Immature natural killer cell (primary cell): Measurements from ENCODE around the gene DGKG. TPM values are rescaled to one million over a fixed set of nuclear protein-coding genes. Genes with fewer than 3 reads are reported as not detected.

Experiments
- DNase-seq, 3 donors: peaks; one replicate each; pipeline ENCODE4 v3.0.0; 2022; ENCODE audit warnings: mixed read lengths in 1 of 3
- H3K27ac Mint-ChIP-seq, 6 donors: one replicate each; pipeline ENCODE4 v1.8.0; 2020; ENCODE audit warnings: mixed read lengths in 6 of 6, mild to moderate bottlenecking in 5 of 6, inconsistent platforms in 4 of 6, moderate library complexity in 3 of 6
- H3K27me3 Mint-ChIP-seq, 3 donors: one replicate each; pipeline ENCODE4 v1.8.0; 2020 to 2021; ENCODE audit warnings: low read depth in 3 of 3, mild to moderate bottlenecking in 3 of 3, mixed read lengths in 3 of 3, moderate library complexity in 3 of 3, inconsistent platforms in 1 of 3
- H3K36me3 Mint-ChIP-seq, 3 donors: one replicate each; pipeline ENCODE4 v1.8.0; 2020; ENCODE audit warnings: mixed read lengths in 3 of 3, inconsistent platforms in 2 of 3, mild to moderate bottlenecking in 2 of 3
- H3K4me1 Mint-ChIP-seq, 2 donors: one replicate each; pipeline ENCODE4 v1.8.0; 2020; ENCODE audit warnings: inconsistent platforms in 2 of 2, mild to moderate bottlenecking in 2 of 2, mixed read lengths in 2 of 2, moderate library complexity in 1 of 2
- H3K4me3 Mint-ChIP-seq, 5 donors: one replicate each; pipeline ENCODE4 v1.8.0; 2020; ENCODE audit warnings: mild to moderate bottlenecking in 5 of 5, mixed read lengths in 5 of 5, inconsistent platforms in 3 of 5, moderate library complexity in 3 of 5
- H3K9me3 Mint-ChIP-seq, 6 donors: one replicate each; pipeline ENCODE4 v1.8.0; 2020; ENCODE audit warnings: mild to moderate bottlenecking in 6 of 6, mixed read lengths in 6 of 6, inconsistent platforms in 4 of 6, moderate library complexity in 3 of 6
- polyA plus RNA-seq, 3 donors: library from polyadenylated mRNA; unstranded; fragments of 300-500 nt; fragmentation: Illumina TruSeq; gene quantifications; one replicate each; pipeline ENCODE4 v1.2.3, GENCODE V29; 2021

DGKG gene
- polyA plus RNA-seq, 3 donors from 2014 or later, result 0.07 to 0.86 TPM; not detected in 1

- Mint-ChIP-seq H3K27me3 (peaks cover 0 to 7% (median 3%) of the 10 kb centered on the region in 3 donors), H3K36me3 (no peaks in the 10 kb centered on the region)
Measured at GRCh38 chr3:186138272-186138981, 223.6 kb downstream of the DGKG start.

GRCh38 chr3:186137051-186137685, 224.9 kb downstream of the DGKG start:
- Mint-ChIP-seq H3K9me3 (no peaks in the 10 kb centered on the region), H3K27me3 (peaks cover 0 to 6% (median 3%) of the 10 kb centered on the region in 3 donors), H3K27ac (no peak overlapping the region), H3K4me3 (no peak overlapping the region), H3K4me1 (peaks cover 4 to 6% of the 10 kb centered on the region in 2 donors), H3K36me3 (no peaks in the 10 kb centered on the region)
- no peak for DNase-seq

More at GRCh38 chr3:186138272-186138981, 223.6 kb downstream of the DGKG start:
- no peak overlapping the region for H3K27ac Mint-ChIP-seq
- H3K4me3 Mint-ChIP-seq, result no peak overlapping the region
- H3K9me3 Mint-ChIP-seq, result no peaks in the 10 kb centered on the region
- H3K4me1 Mint-ChIP-seq, result no peaks in the 10 kb centered on the region
- DNase-seq, result no peak

- H3K4me1 Mint-ChIP-seq, result peaks cover 6 to 7% of the 10 kb centered on the region in 2 donors
- DNase-seq, result no peak
- no peaks in the 10 kb centered on the region for H3K9me3 Mint-ChIP-seq
- H3K4me3 Mint-ChIP-seq, result no peak overlapping the region
- peaks cover 0 to 6% (median 1%) of the 10 kb centered on the region in 3 donors for H3K27me3 Mint-ChIP-seq
- H3K36me3 Mint-ChIP-seq, result no peaks in the 10 kb centered on the region
- no peak overlapping the region for H3K27ac Mint-ChIP-seq
Measured at GRCh38 chr3:186133980-186134379, 228.1 kb downstream of the DGKG start.

- H3K27ac Mint-ChIP-seq, result no peak overlapping the region
- H3K27me3 Mint-ChIP-seq, result peaks cover 0 to 7% (median 3%) of the 10 kb centered on the region in 3 donors
- no peak for DNase-seq
- H3K4me3 Mint-ChIP-seq, result no peak overlapping the region
- no peaks in the 10 kb centered on the region for H3K9me3 Mint-ChIP-seq
- H3K4me1 Mint-ChIP-seq, result peaks cover 6 to 7% of the 10 kb centered on the region in 2 donors
- H3K36me3 Mint-ChIP-seq, result no peaks in the 10 kb centered on the region
Measured at GRCh38 chr3:186132487-186132886, 229.5 kb downstream of the DGKG start.

GRCh38 chr3:186129206-186129605, 232.8 kb downstream of the DGKG start:
- Mint-ChIP-seq H3K4me1 (peaks cover 6 to 7% of the 10 kb centered on the region in 2 donors), H3K36me3 (no peaks in the 10 kb centered on the region), H3K27ac (no peak overlapping the region), H3K9me3 (peaks cover 0 to 3% (median 0%) of the 10 kb centered on the region in 6 donors), H3K27me3 (peaks cover 0 to 10% (median 9%) of the 10 kb centered on the region in 3 donors), H3K4me3 (no peak overlapping the region)
- no peak for DNase-seq

GRCh38 chr3:186128158-186128557, 233.9 kb downstream of the DGKG start:
- Mint-ChIP-seq H3K36me3 (no peaks in the 10 kb centered on the region), H3K27ac (no peak overlapping the region), H3K9me3 (peaks cover 0 to 3% (median 0%) of the 10 kb centered on the region in 6 donors), H3K4me3 (no peak overlapping the region), H3K4me1 (peaks cover 6 to 7% of the 10 kb centered on the region in 2 donors), H3K27me3 (peaks cover 0 to 13% (median 9%) of the 10 kb centered on the region in 3 donors)
- DNase-seq, result no peak

- peaks cover 4 to 13% (median 12%) of the 10 kb centered on the region in 3 donors for H3K27me3 Mint-ChIP-seq
- H3K4me1 Mint-ChIP-seq, result peaks cover 4% of the 10 kb centered on the region in 2 donors
- no peak overlapping the region for H3K27ac Mint-ChIP-seq
- no peak overlapping the region for H3K4me3 Mint-ChIP-seq
- H3K9me3 Mint-ChIP-seq, result peaks cover 0 to 3% (median 0%) of the 10 kb centered on the region in 6 donors
- DNase-seq, result no peak
- H3K36me3 Mint-ChIP-seq, result no peaks in the 10 kb centered on the region
Measured at GRCh38 chr3:186127463-186127862, 234.6 kb downstream of the DGKG start.

GRCh38 chr3:186125118-186125517, 236.9 kb downstream of the DGKG start:
- no peaks in the 10 kb centered on the region for H3K4me1 Mint-ChIP-seq
- no peak for DNase-seq
- peaks cover 5 to 17% (median 14%) of the 10 kb centered on the region in 3 donors for H3K27me3 Mint-ChIP-seq
- no peak overlapping the region for H3K4me3 Mint-ChIP-seq
- H3K27ac Mint-ChIP-seq, result peak overlapping the region in 5 of 6 donors; percentile 11 to 65 (median 60)
- peaks cover 0 to 3% (median 0%) of the 10 kb centered on the region in 6 donors for H3K9me3 Mint-ChIP-seq
- H3K36me3 Mint-ChIP-seq, result no peaks in the 10 kb centered on the region

- Mint-ChIP-seq H3K4me1 (no peaks in the 10 kb centered on the region), H3K36me3 (no peaks in the 10 kb centered on the region), H3K27ac (no peak overlapping the region), H3K27me3 (peaks cover 5 to 17% (median 17%) of the 10 kb centered on the region in 3 donors), H3K4me3 (no peak overlapping the region), H3K9me3 (peaks cover 0 to 3% (median 0%) of the 10 kb centered on the region in 6 donors)
- no peak for DNase-seq
Measured at GRCh38 chr3:186124592-186124991, 237.4 kb downstream of the DGKG start.

GRCh38 chr3:186123012-186123411, 239.0 kb downstream of the DGKG start:
- H3K27ac Mint-ChIP-seq, result no peak overlapping the region
- peaks cover 0 to 3% (median 0%) of the 10 kb centered on the region in 6 donors for H3K9me3 Mint-ChIP-seq
- H3K4me1 Mint-ChIP-seq, result no peaks in the 10 kb centered on the region
- peaks cover 8 to 21% (median 17%) of the 10 kb centered on the region in 3 donors for H3K27me3 Mint-ChIP-seq
- H3K36me3 Mint-ChIP-seq, result no peaks in the 10 kb centered on the region
- no peak for DNase-seq
- no peak overlapping the region for H3K4me3 Mint-ChIP-seq

- no peak overlapping the region for H3K27ac Mint-ChIP-seq
- H3K9me3 Mint-ChIP-seq, result peaks cover 0 to 3% (median 0%) of the 10 kb centered on the region in 6 donors
- H3K27me3 Mint-ChIP-seq, result peaks cover 10 to 24% (median 15%) of the 10 kb centered on the region in 3 donors
- no peak overlapping the region for H3K4me3 Mint-ChIP-seq
- DNase-seq, result no peak
- no peaks in the 10 kb centered on the region for H3K4me1 Mint-ChIP-seq
- no peaks in the 10 kb centered on the region for H3K36me3 Mint-ChIP-seq
Measured at GRCh38 chr3:186121968-186122367, 240.1 kb downstream of the DGKG start.

GRCh38 chr3:186121278-186121677, 240.8 kb downstream of the DGKG start:
- Mint-ChIP-seq H3K4me3 (no peak overlapping the region), H3K27me3 (peaks cover 13 to 26% (median 16%) of the 10 kb centered on the region in 3 donors), H3K4me1 (no peaks in the 10 kb centered on the region), H3K36me3 (no peaks in the 10 kb centered on the region), H3K27ac (no peak overlapping the region), H3K9me3 (peaks cover 0 to 3% (median 0%) of the 10 kb centered on the region in 6 donors)
- no peak for DNase-seq

- no peaks in the 10 kb centered on the region for H3K9me3 Mint-ChIP-seq
- no peak overlapping the region for H3K27ac Mint-ChIP-seq
- H3K4me3 Mint-ChIP-seq, result no peak overlapping the region
- peaks cover 0 to 4% (median 0%) of the 10 kb centered on the region in 3 donors for H3K36me3 Mint-ChIP-seq
- DNase-seq, result no peak
- peaks cover 18 to 27% (median 18%) of the 10 kb centered on the region in 3 donors for H3K27me3 Mint-ChIP-seq
- H3K4me1 Mint-ChIP-seq, result no peaks in the 10 kb centered on the region
Measured at GRCh38 chr3:186119499-186119898, 242.5 kb downstream of the DGKG start.

GRCh38 chr3:186118692-186119091, 243.3 kb downstream of the DGKG start:
- Mint-ChIP-seq H3K9me3 (no peaks in the 10 kb centered on the region), H3K36me3 (peaks cover 0 to 4% (median 0%) of the 10 kb centered on the region in 3 donors), H3K4me1 (no peaks in the 10 kb centered on the region), H3K27ac (no peak overlapping the region), H3K4me3 (no peak overlapping the region), H3K27me3 (peaks cover 18 to 27% (median 21%) of the 10 kb centered on the region in 3 donors)
- DNase-seq, result no peak
